ENCODE data around the gene RHOT1.

DNA sequence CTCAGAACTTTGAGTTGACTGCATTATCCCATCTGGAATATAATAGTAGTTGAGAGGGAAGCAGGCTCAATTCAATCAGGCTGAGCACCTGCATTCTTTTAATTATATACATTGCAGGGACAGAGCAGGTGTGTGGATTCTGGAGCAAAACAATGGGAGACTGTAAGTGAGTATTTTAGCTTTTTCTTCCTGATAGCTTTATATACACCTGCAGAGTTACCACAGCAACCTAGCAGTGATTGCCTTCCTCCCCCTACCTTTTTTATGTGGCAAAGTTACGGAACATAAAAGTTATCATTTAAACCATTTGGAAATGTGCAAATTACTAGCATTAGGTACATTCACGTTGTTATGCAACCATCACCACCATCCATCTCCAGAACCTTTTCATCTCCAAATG lies 25.4 kb upstream of the RHOT1 start:
- TF ChIP-seq CTCF (IDR thresholded peaks at IDR 0.05): no peak
- TF ChIP-seq TCF7L2 (IDR thresholded peaks at IDR 0.05; ENCODE audit: low read depth, low read length): no peak
- no peak for TF ChIP-seq REST (IDR thresholded peaks at IDR 0.05; ENCODE audit: insufficient read depth in 1 of 2, low read depth in 2 of 2, low read length in 1 of 2)

All from Panc1 (cell line).